Esophagus mucosa (tissue), 1 donor: Measurements from ENCODE around the gene ARID1B. TPM values are rescaled to one million over a fixed set of nuclear protein-coding genes. Genes with fewer than 3 reads are reported as not detected.

Source experiments
- ATAC-seq: fragments of 200-7000 bp; cut with Tn5 transposase; one replicate; pipeline ENCODE4 v1.9.1; 2020
- total RNA-seq: library from RNA; stranded (reverse); gene quantifications from one replicate; pipeline ENCODE4 v1.2.4, GENCODE V29; 2023
- donor health status: DM: yes; HTN: yes; CAD: no.

Gene ARID1B
- total RNA-seq, 1 donor from 2014 or later = 45.7 TPM

- ATAC-seq = no peak
Observed at GRCh38 chr6:157258878-157259277, 481.7 kb downstream of the ARID1B start.

- ATAC-seq = no peak
Observed at GRCh38 chr6:157259443-157259842, 482.3 kb downstream of the ARID1B start.
